M059J (cell line): ENCODE data around the gene DEFB121. TPM values are rescaled to one million over a fixed set of nuclear protein-coding genes. Genes with fewer than 3 reads are reported as not detected.
"Not testable (repeated sequence)": the region's sequence is repeated elsewhere in the genome, so short reads cannot be mapped to it uniquely, and the experiment has no call there.

Source experiments
- DNase-seq: peaks from one replicate; pipeline ENCODE4 v3.0.0-alpha.2; 2012; ENCODE audit warnings: low read depth
- total RNA-seq: library from RNA; depleted of rRNA; stranded (reverse); fragments of >200 nt; shearing (Covaris generic); gene quantifications from 2 replicates; pipeline ENCODE4 v1.2.3, GENCODE V29; 2014; rRNA removed

DEFB121 gene
- not detected in 2 replicates for total RNA-seq

GRCh38 chr20:31406115-31406514 is at the start of gene DEFB121:
TSS of gene DEFB121 (minus strand) at chr20:31406215. CDS start at chr20:31406152, 63 bp downstream.
- no peak for DNase-seq

- peak; percentile 27 for DNase-seq
Measured at GRCh38 chr20:31454361-31454760, 48.3 kb upstream of the DEFB121 start.

- peak; percentile 34 for DNase-seq
Measured at GRCh38 chr20:31452575-31452974, 46.6 kb upstream of the DEFB121 start.

- DNase-seq, result no peak
Measured at GRCh38 chr20:31449511-31450414, 43.7 kb upstream of the DEFB121 start.

- no peak for DNase-seq
Measured at GRCh38 chr20:31446084-31446819, 40.2 kb upstream of the DEFB121 start.

GRCh38 chr20:31440012-31440659 is 34.1 kb upstream of the DEFB121 start, which contains the start of gene DEFB123:
TSS of gene DEFB123 (plus strand) at chr20:31440632. CDS start at chr20:31440699, 67 bp downstream.
- DNase-seq, result no peak

GRCh38 chr20:31430568-31431115 is 24.6 kb upstream of the DEFB121 start:
- DNase-seq, result peak; percentile 39

GRCh38 chr20:31427576-31427975 is 21.6 kb upstream of the DEFB121 start:
- not testable (repeated sequence) for DNase-seq

- not testable (repeated sequence) for DNase-seq
Measured at GRCh38 chr20:31426891-31427551, 21.0 kb upstream of the DEFB121 start.

GRCh38 chr20:31425797-31426196 is 19.8 kb upstream of the DEFB121 start:
- no peak for DNase-seq

- DNase-seq, result no peak
Measured at GRCh38 chr20:31418307-31418706, 12.3 kb upstream of the DEFB121 start.

GRCh38 chr20:31415653-31416052 is 9.6 kb upstream of the DEFB121 start:
- no peak for DNase-seq

GRCh38 chr20:31414381-31414780 is 8.4 kb upstream of the DEFB121 start:
- no peak for DNase-seq

GRCh38 chr20:31410011-31410410 is 4.0 kb upstream of the DEFB121 start:
- no peak for DNase-seq

- no peak for DNase-seq
Measured at GRCh38 chr20:31403886-31404285, 2.1 kb downstream of the DEFB121 start.

- no peak for DNase-seq
Measured at GRCh38 chr20:31394900-31395299, 11.1 kb downstream of the DEFB121 start.

GRCh38 chr20:31392836-31393235 is 13.2 kb downstream of the DEFB121 start:
- no peak for DNase-seq

GRCh38 chr20:31390490-31390889 is 15.5 kb downstream of the DEFB121 start, which contains the start of gene DEFB119:
TSS of gene DEFB119 (minus strand) at chr20:31390590. CDS start at chr20:31390483, 107 bp downstream.
- DNase-seq, result no peak

- no peak for DNase-seq
Measured at GRCh38 chr20:31374346-31374745, 31.7 kb downstream of the DEFB121 start.

GRCh38 chr20:31368301-31368700 is 37.7 kb downstream of the DEFB121 start, which contains the start of gene DEFB118:
TSS of gene DEFB118 (plus strand) at chr20:31368601. CDS start at chr20:31368651, 50 bp downstream.
- no peak for DNase-seq

GRCh38 chr20:31364272-31364671 is 41.7 kb downstream of the DEFB121 start:
- not testable (repeated sequence) for DNase-seq
